ENCODE results near the gene SLC9A9.
A peak's percentile ranks its signal among the peaks of the same experiment; 100 is the strongest.

Gene SLC9A9

GRCh38 chr3:143586576-143586975, 261.7 kb downstream of the SLC9A9 start:
- Histone ChIP-seq H3K9ac (ENCODE audit: low read length) (no peak overlapping the region), H3K4me3 (ENCODE audit: low read length) (no peak overlapping the region), H2AFZ (ENCODE audit: low read depth, low read length) (no peak overlapping the region), H3K27me3 (ENCODE audit: low read depth, low read length) (no peaks in the 10 kb centered on the region), H3K79me2 (ENCODE audit: low read length) (no peaks in the 10 kb centered on the region), H3K36me3 (replicated peaks; ENCODE audit: low read depth, low read length) (no peaks in the 10 kb centered on the region), H4K20me1 (ENCODE audit: insufficient read depth, low read length) (no peaks in the 10 kb centered on the region), H3K9me3 (ENCODE audit: insufficient read depth, low read length) (no peaks in the 10 kb centered on the region), H3K4me1 (ENCODE audit: low read length) (peaks cover 16% of the 10 kb centered on the region), H3K4me2 (ENCODE audit: low read length) (peak overlapping the region; percentile 40), H3K27ac (ENCODE audit: low read length) (no peak overlapping the region)
- TF ChIP-seq CTCF (IDR thresholded peaks at IDR 0.05; ENCODE audit: low read depth, low read length) = no peak
- TF ChIP-seq EZH2phosphoT487 (IDR thresholded peaks at IDR 0.05; ENCODE audit: low read depth) = no peak

DNA sequence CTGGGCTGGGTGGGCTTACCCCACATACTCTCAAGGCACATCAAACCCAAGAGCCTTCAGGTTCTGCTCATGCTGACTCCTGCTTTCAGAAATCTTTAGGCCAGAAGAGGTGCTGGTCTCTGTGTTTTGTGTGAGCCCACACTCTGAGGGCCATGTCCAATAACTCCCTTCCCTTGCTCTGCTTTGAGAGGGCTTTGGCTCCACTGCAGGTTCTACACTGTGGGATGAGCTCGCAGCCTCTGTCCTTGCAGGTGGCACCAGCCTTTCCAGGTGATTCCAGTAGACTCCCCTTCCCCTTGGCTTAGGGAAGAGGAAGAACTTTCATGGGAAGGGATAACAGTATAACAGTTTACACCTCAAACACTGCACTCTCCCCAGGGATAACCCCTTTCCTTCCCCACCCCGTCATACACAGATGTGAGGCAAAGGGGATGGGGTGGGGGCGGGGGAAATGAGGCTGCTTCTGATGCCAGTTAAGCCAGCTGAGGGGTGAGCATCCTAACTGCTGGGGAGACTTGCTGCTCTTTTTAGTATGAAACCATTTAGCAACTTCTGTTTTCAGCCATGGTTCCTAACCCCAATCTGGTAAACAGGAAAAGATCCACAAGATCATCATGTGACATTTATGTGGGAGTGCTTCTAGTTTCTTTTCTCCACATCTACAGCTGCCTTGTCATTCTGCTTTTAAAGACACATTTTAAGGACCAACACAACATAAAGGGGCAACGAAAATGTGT, 262.4 kb downstream of the SLC9A9 start:
- Histone ChIP-seq H3K9me3 (ENCODE audit: insufficient read depth, low read length) (no peaks in the 10 kb centered on the region), H3K4me3 (ENCODE audit: low read length) (no peak overlapping the region), H2AFZ (ENCODE audit: low read depth, low read length) (no peak overlapping the region), H4K20me1 (ENCODE audit: insufficient read depth, low read length) (no peaks in the 10 kb centered on the region), H3K27ac (ENCODE audit: low read length) (no peak overlapping the region), H3K27me3 (ENCODE audit: low read depth, low read length) (no peaks in the 10 kb centered on the region), H3K4me2 (ENCODE audit: low read length) (peak overlapping the region; percentile 40), H3K4me1 (ENCODE audit: low read length) (peaks cover 16% of the 10 kb centered on the region), H3K79me2 (ENCODE audit: low read length) (no peaks in the 10 kb centered on the region), H3K9ac (ENCODE audit: low read length) (no peak overlapping the region), H3K36me3 (replicated peaks; ENCODE audit: low read depth, low read length) (no peaks in the 10 kb centered on the region)
- no peak for TF ChIP-seq CTCF (IDR thresholded peaks at IDR 0.05; ENCODE audit: low read depth, low read length)
- TF ChIP-seq EZH2phosphoT487 (IDR thresholded peaks at IDR 0.05; ENCODE audit: low read depth) = no peak

DNA sequence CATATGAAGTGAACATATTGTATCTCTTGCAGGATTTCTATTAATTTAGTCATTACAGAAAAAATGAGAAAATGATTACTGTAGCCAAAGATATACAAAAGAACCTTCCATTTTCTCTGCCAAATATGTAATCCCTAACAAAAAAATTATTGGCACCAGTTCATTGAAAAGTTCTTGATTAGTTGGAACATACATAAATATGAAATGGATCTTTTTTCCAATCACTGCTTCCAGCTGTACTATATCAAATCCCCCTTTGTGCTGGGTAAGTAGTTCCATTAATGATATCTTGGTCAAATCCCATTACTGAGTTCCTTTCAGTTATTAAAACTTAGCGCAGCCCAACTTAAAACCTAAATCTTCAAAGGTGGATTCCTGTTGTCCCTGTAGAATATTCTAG, 263.8 kb downstream of the SLC9A9 start:
- Histone ChIP-seq H3K79me2 (ENCODE audit: low read length) (no peaks in the 10 kb centered on the region), H4K20me1 (ENCODE audit: insufficient read depth, low read length) (no peaks in the 10 kb centered on the region), H3K27me3 (ENCODE audit: low read depth, low read length) (no peaks in the 10 kb centered on the region), H3K36me3 (replicated peaks; ENCODE audit: low read depth, low read length) (no peaks in the 10 kb centered on the region), H3K9me3 (ENCODE audit: insufficient read depth, low read length) (no peaks in the 10 kb centered on the region), H2AFZ (ENCODE audit: low read depth, low read length) (no peak overlapping the region), H3K4me2 (ENCODE audit: low read length) (no peak overlapping the region), H3K4me1 (ENCODE audit: low read length) (peaks cover 16% of the 10 kb centered on the region), H3K4me3 (ENCODE audit: low read length) (no peak overlapping the region), H3K27ac (ENCODE audit: low read length) (no peak overlapping the region), H3K9ac (ENCODE audit: low read length) (no peak overlapping the region)
- TF ChIP-seq CTCF (IDR thresholded peaks at IDR 0.05; ENCODE audit: low read depth, low read length) = no peak
- TF ChIP-seq EZH2phosphoT487 (IDR thresholded peaks at IDR 0.05; ENCODE audit: low read depth) = no peak

DNA sequence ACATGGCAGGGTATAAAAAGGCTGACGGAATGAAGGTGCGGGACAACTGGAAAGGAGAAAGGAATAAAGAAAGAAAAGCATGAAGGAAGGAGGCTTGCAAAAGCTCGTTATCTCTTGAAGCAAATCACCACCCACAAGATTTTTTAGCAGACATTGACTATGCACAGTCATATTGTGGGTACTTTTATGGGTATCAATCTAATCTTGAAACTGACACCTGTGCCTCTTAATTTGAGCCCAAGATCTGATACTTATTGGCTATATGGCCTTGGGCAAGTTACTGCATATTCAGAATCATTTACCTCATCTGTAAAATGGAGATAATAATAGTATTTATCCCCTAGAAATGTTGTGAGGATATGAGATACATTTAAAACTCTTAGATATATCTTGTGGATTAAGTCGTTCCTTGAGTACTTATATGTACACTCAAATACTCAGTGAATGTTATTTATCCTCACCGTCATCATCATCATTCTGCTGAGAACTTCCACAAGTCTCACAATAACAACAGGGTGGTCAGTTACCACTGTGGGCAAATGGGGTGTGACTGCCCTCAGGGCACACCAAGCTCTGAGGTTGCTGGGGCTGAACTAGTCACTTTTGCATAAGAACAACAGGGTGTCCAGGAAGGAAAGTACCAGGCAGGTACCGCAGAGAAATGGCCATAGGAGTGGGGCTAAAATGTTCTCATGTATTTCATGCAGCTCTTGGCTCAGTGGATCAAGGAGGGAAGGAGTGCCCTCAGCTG, 266.1 kb downstream of the SLC9A9 start:
- TF ChIP-seq CTCF (IDR thresholded peaks at IDR 0.05; ENCODE audit: low read depth, low read length) = no peak
- no peak for TF ChIP-seq EZH2phosphoT487 (IDR thresholded peaks at IDR 0.05; ENCODE audit: low read depth)
- peaks cover 16% of the 10 kb centered on the region for H3K4me1 ChIP-seq (ENCODE audit: low read length)
- H3K4me3 ChIP-seq (ENCODE audit: low read length) = no peak overlapping the region
- no peak overlapping the region for H3K4me2 ChIP-seq (ENCODE audit: low read length)
- no peaks in the 10 kb centered on the region for H3K79me2 ChIP-seq (ENCODE audit: low read length)
- no peaks in the 10 kb centered on the region for H4K20me1 ChIP-seq (ENCODE audit: insufficient read depth, low read length)
- no peak overlapping the region for H2AFZ ChIP-seq (ENCODE audit: low read depth, low read length)
- no peak overlapping the region for H3K27ac ChIP-seq (ENCODE audit: low read length)
- H3K27me3 ChIP-seq (ENCODE audit: low read depth, low read length) = no peaks in the 10 kb centered on the region
- H3K9ac ChIP-seq (ENCODE audit: low read length) = no peak overlapping the region
- H3K36me3 ChIP-seq (replicated peaks; ENCODE audit: low read depth, low read length) = no peaks in the 10 kb centered on the region
- H3K9me3 ChIP-seq (ENCODE audit: insufficient read depth, low read length) = no peaks in the 10 kb centered on the region
